ENCODE data around the gene H2AZ2.
"Not testable (repeated sequence)": the region's sequence is repeated elsewhere in the genome, so short reads cannot be mapped to it uniquely, and the experiment has no call there.

GRCh38 chr7:44785218-44785617 is 62.7 kb downstream of the H2AZ2 start:
- TF ChIP-seq CTCF (IDR thresholded peaks at IDR 0.05; ENCODE audit: low read length); EZH2 (IDR thresholded peaks at IDR 0.05; ENCODE audit: borderline replicate concordance, low read length): not testable (repeated sequence)
